Gastroesophageal sphincter (tissue), 4 donors: Measurements from ENCODE around the gene PTPRE. TPM values are rescaled to one million over a fixed set of nuclear protein-coding genes. Genes with fewer than 3 reads are reported as not detected.
A peak's percentile ranks its signal among the peaks of the same experiment; 100 is the strongest.

Source experiments
- ATAC-seq: fragments of 150-250 bp; one replicate; pipeline ENCODE4 v1.9.1; 2016; ENCODE audit warnings: mild to moderate bottlenecking, moderate library complexity
- H3K27ac ChIP-seq, 4 donors: fragments of 200-600 bp; sonication (generic) in 3 of 4; 1 replicate in 3 of 4; 2 replicates in 1 of 4; pipeline ENCODE4 v1.5.1; 2016 to 2019
- H3K27me3 ChIP-seq: fragments of 200-600 bp; sonication (generic); one replicate; pipeline ENCODE4 v1.5.1; 2019
- H3K36me3 ChIP-seq, 2 donors: fragments of 200-600 bp; sonication (generic); one replicate each; pipeline ENCODE4 v1.5.1; 2019; ENCODE audit warnings: control low read depth in 1 of 2
- H3K4me1 ChIP-seq, 3 donors: fragments of 200-600 bp; sonication (generic); 1 replicate in 2 of 3; 2 replicates in 1 of 3; pipeline ENCODE4 v1.5.1; 2016 to 2019; ENCODE audit warnings: control low read depth in 2 of 3
- H3K4me3 ChIP-seq, 2 donors: fragments of 200-600 bp; sonication (generic); one replicate each; pipeline ENCODE4 v1.5.1; 2019; ENCODE audit warnings: mild to moderate bottlenecking in 1 of 2, moderate library complexity in 1 of 2
- H3K9me3 ChIP-seq, 3 donors: fragments of 200-600 bp; sonication (generic); one replicate each; pipeline ENCODE4 v1.5.1; 2017 to 2019; ENCODE audit warnings: control low read depth in 2 of 3
- CTCF ChIP-seq, 4 experiments: fragments of 200-600 bp in 2 of 4; fragments of 450-650 bp in 2 of 4; sonication (generic) in 1 of 4; IDR thresholded peaks; one replicate each; pipeline ENCODE4 v1.5.1; 2017 to 2019; ENCODE audit warnings: antibody characterized with exemption in 4 of 4, mild to moderate bottlenecking in 2 of 4, moderate library complexity in 2 of 4
- EP300 ChIP-seq: sonication (generic); formaldehyde crosslinking; IDR thresholded peaks from one replicate; pipeline ENCODE4 v1.6.1; 2017; ENCODE audit warnings: antibody characterized with exemption, mild to moderate bottlenecking
- POLR2A ChIP-seq, 2 donors: fragments of 450-650 bp; IDR thresholded peaks; one replicate each; pipeline ENCODE4 v1.6.1; 2017; ENCODE audit warnings: antibody characterized with exemption in 2 of 2, mild to moderate bottlenecking in 2 of 2, moderate library complexity in 1 of 2
- POLR2AphosphoS5 ChIP-seq: sonication (generic); formaldehyde crosslinking; IDR thresholded peaks from one replicate; pipeline ENCODE4 v1.6.1; 2017; ENCODE audit warnings: antibody characterized with exemption
- WGBS, 2 donors: methylation state at CpG; one replicate each; pipeline ENCODE4 v1.1.5; 2018; ENCODE audit warnings: low coverage in 1 of 2; 5-methylcytosine and 5-hydroxymethylcytosine counted together
- total RNA-seq, 4 donors: library from RNA; depleted of rRNA; stranded (reverse); fragments of >200 nt; gene quantifications; one replicate each; pipeline ENCODE4 v1.1.0, GENCODE V29; 2016

Gene PTPRE
- total RNA-seq, 4 donors from 2014 or later, result 6.4 to 16.4 (median 8.5) TPM

GRCh38 chr10:127976701-127977356 is 69.9 kb downstream of the PTPRE start:
- peak overlapping the region in 3 of 4 donors; percentile 53 to 70 (median 58) for H3K27ac ChIP-seq
- H3K9me3 ChIP-seq, result peaks cover 0 to 23% (median 3%) of the 10 kb centered on the region in 3 donors
- ATAC-seq, result no peak
- H3K36me3 ChIP-seq, result no peaks in the 10 kb centered on the region
- WGBS, 2 donors, result 23 to 47% methylated on average over 6 to 8 of the region's 8 CpGs
- H3K27me3 ChIP-seq, result peaks cover 6% of the 10 kb centered on the region
- H3K4me1 ChIP-seq, result peaks cover 0 to 38% (median 0%) of the 10 kb centered on the region in 3 donors
- TF ChIP-seq CTCF (IDR thresholded peaks at IDR 0.05) (no peak), EP300 (no peak), POLR2A (IDR thresholded peaks at IDR 0.05) (no peak), POLR2AphosphoS5 (no peak)
- H3K4me3 ChIP-seq, result no peak overlapping the region

- peak overlapping the region in 1 of 2 donors; percentile 20 for H3K4me3 ChIP-seq
- H3K36me3 ChIP-seq, result no peaks in the 10 kb centered on the region
- H3K4me1 ChIP-seq, result peaks cover 0 to 38% (median 0%) of the 10 kb centered on the region in 3 donors
- peaks cover 0 to 23% (median 3%) of the 10 kb centered on the region in 3 donors for H3K9me3 ChIP-seq
- WGBS, 2 donors, result 21 to 22% methylated on average over 6 to 12 of the region's 12 CpGs
- ATAC-seq, result peak; percentile 86
- peaks cover 5% of the 10 kb centered on the region for H3K27me3 ChIP-seq
- TF ChIP-seq CTCF (IDR thresholded peaks at IDR 0.05), result no peak
- peak; percentile 60 for TF ChIP-seq POLR2AphosphoS5
- TF ChIP-seq EP300, result no peak
- H3K27ac ChIP-seq, result peak overlapping the region in 3 of 4 donors; percentile 53 to 70 (median 58)
Measured at GRCh38 chr10:127977357-127978009, 70.6 kb downstream of the PTPRE start.

- 100% methylated on average over 1 to 5 of the region's 9 CpGs for WGBS, 2 donors
- peaks cover 0 to 23% (median 3%) of the 10 kb centered on the region in 3 donors for H3K9me3 ChIP-seq
- H3K27me3 ChIP-seq, result no peaks in the 10 kb centered on the region
- H3K36me3 ChIP-seq, result no peaks in the 10 kb centered on the region
- H3K4me3 ChIP-seq, result no peak overlapping the region
- peaks cover 0 to 37% (median 0%) of the 10 kb centered on the region in 3 donors for H3K4me1 ChIP-seq
- no peak for ATAC-seq
- TF ChIP-seq EP300 (no peak), CTCF (IDR thresholded peaks at IDR 0.05) (no peak), POLR2A (IDR thresholded peaks at IDR 0.05) (no peak), POLR2AphosphoS5 (no peak)
- H3K27ac ChIP-seq, result peak overlapping the region in 3 of 4 donors; percentile 52 to 70 (median 53)
Measured at GRCh38 chr10:127978481-127978880, 71.6 kb downstream of the PTPRE start.

- ATAC-seq, result no peak
- WGBS, 2 donors, result 59 to 74% methylated on average over 3 to 5 of the region's 5 CpGs
- peak overlapping the region in 2 of 4 donors; percentile 53 to 70 for H3K27ac ChIP-seq
Measured at GRCh38 chr10:127979045-127979444, 72.1 kb downstream of the PTPRE start.

More at GRCh38 chr10:127979045-127979444, 72.1 kb downstream of the PTPRE start:
- Histone ChIP-seq H3K9me3 (peaks cover 0 to 23% (median 3%) of the 10 kb centered on the region in 3 donors), H3K36me3 (no peaks in the 10 kb centered on the region), H3K27me3 (no peaks in the 10 kb centered on the region), H3K4me3 (no peak overlapping the region), H3K4me1 (peaks cover 0 to 32% (median 0%) of the 10 kb centered on the region in 3 donors)
- TF ChIP-seq CTCF (IDR thresholded peaks at IDR 0.05) (no peak), POLR2A (IDR thresholded peaks at IDR 0.05) (no peak), EP300 (no peak), POLR2AphosphoS5 (no peak)
